Measurements from ENCODE around the gene KRT10. TPM values are rescaled to one million over a fixed set of nuclear protein-coding genes. Genes with fewer than 3 reads are reported as not detected.

KRT10 gene
- total and polyA plus RNA-seq, 8 donors = 0.58 to 49.0 (median 14.8) TPM

DNA sequence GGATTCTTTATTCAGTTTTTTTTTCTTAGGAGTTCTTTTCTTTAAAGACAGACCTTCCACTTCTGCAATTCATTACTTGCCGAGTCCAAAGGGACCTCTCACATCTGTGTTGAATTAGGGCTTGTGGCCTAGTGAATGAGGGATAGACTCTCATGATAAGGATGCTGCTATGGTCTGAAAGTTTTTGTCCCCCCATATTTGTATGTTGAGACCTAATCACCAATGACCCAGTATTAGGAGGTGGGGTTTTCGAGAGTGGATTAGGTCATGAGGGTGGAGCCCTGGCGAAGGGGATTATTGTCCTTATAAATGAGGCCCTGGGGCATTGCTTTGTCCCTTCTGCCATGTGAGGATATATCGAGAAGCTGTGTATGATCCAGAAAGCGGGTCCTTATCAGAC lies 35.1 kb upstream of the KRT10 start:
- no peak overlapping the region for H3K4me3 ChIP-seq
- no peaks in the 10 kb centered on the region for H3K36me3 ChIP-seq
- WGBS, 5 donors = 72 to 88% (median 77%) methylated on average over 5 of the region's 5 CpGs
- peak in 1 of 2 donors; percentile 23 for DNase-seq
- intact Hi-C loops (cut with DNase I; ENCODE audit: low total_unique reads) = no loop called here
- H3K27me3 ChIP-seq = no peaks in the 10 kb centered on the region
- no peak overlapping the region for H3K27ac ChIP-seq
- no peaks in the 10 kb centered on the region for H3K4me1 ChIP-seq
- H3K9me3 ChIP-seq = no peaks in the 10 kb centered on the region
- TF ChIP-seq EP300 (IDR thresholded peaks at IDR 0.05) = no peak
- TF ChIP-seq POLR2A (IDR thresholded peaks at IDR 0.05) = no peak
- TF ChIP-seq POLR2AphosphoS5 (IDR thresholded peaks at IDR 0.05) = no peak
- TF ChIP-seq, protein P1, sequence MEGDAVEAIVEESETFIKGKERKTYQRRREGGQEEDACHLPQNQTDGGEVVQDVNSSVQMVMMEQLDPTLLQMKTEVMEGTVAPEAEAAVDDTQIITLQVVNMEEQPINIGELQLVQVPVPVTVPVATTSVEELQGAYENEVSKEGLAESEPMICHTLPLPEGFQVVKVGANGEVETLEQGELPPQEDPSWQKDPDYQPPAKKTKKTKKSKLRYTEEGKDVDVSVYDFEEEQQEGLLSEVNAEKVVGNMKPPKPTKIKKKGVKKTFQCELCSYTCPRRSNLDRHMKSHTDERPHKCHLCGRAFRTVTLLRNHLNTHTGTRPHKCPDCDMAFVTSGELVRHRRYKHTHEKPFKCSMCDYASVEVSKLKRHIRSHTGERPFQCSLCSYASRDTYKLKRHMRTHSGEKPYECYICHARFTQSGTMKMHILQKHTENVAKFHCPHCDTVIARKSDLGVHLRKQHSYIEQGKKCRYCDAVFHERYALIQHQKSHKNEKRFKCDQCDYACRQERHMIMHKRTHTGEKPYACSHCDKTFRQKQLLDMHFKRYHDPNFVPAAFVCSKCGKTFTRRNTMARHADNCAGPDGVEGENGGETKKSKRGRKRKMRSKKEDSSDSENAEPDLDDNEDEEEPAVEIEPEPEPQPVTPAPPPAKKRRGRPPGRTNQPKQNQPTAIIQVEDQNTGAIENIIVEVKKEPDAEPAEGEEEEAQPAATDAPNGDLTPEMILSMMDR (IDR thresholded peaks at IDR 0.05) = no peak

DNA sequence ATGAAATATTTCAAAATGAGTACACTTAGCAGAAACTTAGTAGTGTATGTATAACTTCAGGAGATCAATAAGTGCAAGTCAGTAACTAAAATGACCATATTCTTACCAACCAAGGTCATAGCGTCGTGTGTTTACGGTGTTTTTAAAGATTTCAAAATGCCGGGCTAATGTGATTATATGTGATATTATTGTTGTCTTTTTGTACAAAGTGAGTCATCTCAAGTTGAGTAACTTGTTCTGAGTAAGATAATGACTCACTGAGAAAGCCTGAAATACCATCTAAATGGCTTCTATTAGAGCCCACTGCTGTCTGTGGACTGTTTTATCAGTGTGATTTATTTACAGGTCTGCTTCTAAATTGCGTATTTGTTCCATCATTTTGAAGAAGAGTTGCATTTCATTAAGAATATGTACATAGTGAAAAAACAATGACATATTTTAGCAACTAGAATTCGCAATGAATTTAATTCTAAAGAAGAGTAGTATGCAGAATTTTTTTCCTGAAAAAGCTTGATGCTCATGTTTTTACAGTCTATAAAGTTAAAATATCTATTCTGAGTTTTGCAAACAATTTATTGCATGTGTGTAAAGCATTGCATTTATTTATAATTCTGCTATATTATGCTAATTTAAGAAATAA lies 31.9 kb upstream of the KRT10 start:
- WGBS, 5 donors = 33 to 52% (median 37%) methylated on average over 6 of the region's 6 CpGs
- peaks cover 0 to 10% (median 0%) of the 10 kb centered on the region in 3 donors for H3K27me3 ChIP-seq
- peak in 1 of 2 donors; percentile 9 for DNase-seq
- H3K4me3 ChIP-seq = no peak overlapping the region
- intact Hi-C loops (cut with DNase I; ENCODE audit: low total_unique reads) = no loop called here
- H3K27ac ChIP-seq = no peak overlapping the region
- peak in 1 of 3 donors; percentile 26 for TF ChIP-seq POLR2AphosphoS5 (IDR thresholded peaks at IDR 0.05)
- TF ChIP-seq EP300 (IDR thresholded peaks at IDR 0.05) = no peak
- TF ChIP-seq POLR2A (IDR thresholded peaks at IDR 0.05) = no peak
- TF ChIP-seq, protein P1 (IDR thresholded peaks at IDR 0.05) = no peak
- no peaks in the 10 kb centered on the region for H3K4me1 ChIP-seq
- no peaks in the 10 kb centered on the region for H3K36me3 ChIP-seq
- no peaks in the 10 kb centered on the region for H3K9me3 ChIP-seq

DNA sequence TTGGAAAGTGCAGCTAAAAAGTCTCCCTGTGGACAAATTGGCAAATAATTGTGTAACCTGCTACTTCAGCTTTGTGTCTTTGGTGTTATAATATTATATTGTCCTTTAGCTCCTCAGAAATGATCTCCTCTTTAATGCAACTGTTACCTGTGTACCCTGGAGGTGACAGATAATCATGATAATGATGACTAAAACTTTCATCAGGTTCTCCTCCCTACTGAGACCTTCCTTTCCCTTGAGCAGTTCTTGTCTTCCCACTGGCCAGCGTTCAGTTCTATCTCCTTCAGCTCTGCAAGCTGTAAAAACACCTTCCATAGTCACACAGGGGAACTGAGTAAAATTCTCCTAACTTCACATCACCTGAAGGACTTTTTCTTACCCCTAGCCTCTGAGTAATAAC lies 29.9 kb upstream of the KRT10 start:
- H3K36me3 ChIP-seq = no peaks in the 10 kb centered on the region
- H3K4me3 ChIP-seq = no peak overlapping the region
- intact Hi-C loops (cut with DNase I; ENCODE audit: low total_unique reads) = no loop called here
- no peak overlapping the region for H3K27ac ChIP-seq
- WGBS, 5 donors = 63 to 73% (median 65%) methylated on average over 1 of the region's 1 CpG
- DNase-seq = no peak
- H3K9me3 ChIP-seq = no peaks in the 10 kb centered on the region
- no peak for TF ChIP-seq POLR2A (IDR thresholded peaks at IDR 0.05)
- TF ChIP-seq EP300 (IDR thresholded peaks at IDR 0.05) = no peak
- TF ChIP-seq POLR2AphosphoS5 (IDR thresholded peaks at IDR 0.05) = no peak
- TF ChIP-seq, protein P1 (IDR thresholded peaks at IDR 0.05) = no peak
- H3K4me1 ChIP-seq = no peaks in the 10 kb centered on the region
- H3K27me3 ChIP-seq = peaks cover 0 to 14% (median 0%) of the 10 kb centered on the region in 3 donors

DNA sequence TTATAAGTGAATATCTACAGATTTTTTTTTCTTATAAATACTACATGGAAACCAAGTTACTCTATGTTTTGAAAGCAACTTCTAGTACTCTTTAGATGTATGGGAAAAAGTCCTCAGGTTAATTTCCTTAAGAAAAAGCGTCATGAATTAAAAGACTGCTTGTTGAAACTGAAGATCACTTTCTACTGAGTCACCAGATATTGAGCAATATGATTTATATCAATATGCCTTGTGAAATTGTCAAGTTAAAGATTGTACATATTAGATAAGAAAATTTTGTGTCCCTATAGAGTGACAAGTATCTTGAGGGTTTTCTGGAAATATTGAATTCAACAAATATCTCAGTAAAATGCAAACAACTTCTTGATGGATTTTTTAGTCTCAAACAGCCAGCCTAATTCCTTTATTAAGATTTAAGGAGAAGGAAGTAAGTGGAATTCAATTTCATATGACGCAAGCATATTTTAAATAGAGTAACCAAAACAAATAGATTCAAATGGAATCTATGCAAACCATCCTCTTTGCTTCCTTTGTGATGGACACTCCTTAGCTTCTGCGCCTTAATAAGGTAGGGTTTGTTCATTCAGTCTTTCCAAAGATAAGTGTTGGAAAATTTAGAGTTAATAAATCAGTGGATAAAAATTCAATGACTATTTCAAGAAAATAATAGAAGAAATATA lies 28.0 kb upstream of the KRT10 start:
- Histone ChIP-seq H3K27me3 (peaks cover 0 to 21% (median 0%) of the 10 kb centered on the region in 3 donors), H3K4me1 (no peaks in the 10 kb centered on the region), H3K4me3 (no peak overlapping the region), H3K27ac (no peak overlapping the region), H3K9me3 (no peaks in the 10 kb centered on the region), H3K36me3 (no peaks in the 10 kb centered on the region)
- no peak for DNase-seq
- WGBS, 5 donors = 86 to 91% (median 89%) methylated on average over 3 of the region's 3 CpGs
- intact Hi-C loops (cut with DNase I; ENCODE audit: low total_unique reads) = no loop called here
- TF ChIP-seq POLR2A (IDR thresholded peaks at IDR 0.05) (no peak), POLR2AphosphoS5 (IDR thresholded peaks at IDR 0.05) (no peak), EP300 (IDR thresholded peaks at IDR 0.05) (no peak)
- TF ChIP-seq, protein P1 (IDR thresholded peaks at IDR 0.05) = no peak
